Measurements from ENCODE around the gene TNS4. TPM values are rescaled to one million over a fixed set of nuclear protein-coding genes. Genes with fewer than 3 reads are reported as not detected.

TNS4 gene
- total RNA-seq, 1 experiment from 2014 or later: not detected

DNA sequence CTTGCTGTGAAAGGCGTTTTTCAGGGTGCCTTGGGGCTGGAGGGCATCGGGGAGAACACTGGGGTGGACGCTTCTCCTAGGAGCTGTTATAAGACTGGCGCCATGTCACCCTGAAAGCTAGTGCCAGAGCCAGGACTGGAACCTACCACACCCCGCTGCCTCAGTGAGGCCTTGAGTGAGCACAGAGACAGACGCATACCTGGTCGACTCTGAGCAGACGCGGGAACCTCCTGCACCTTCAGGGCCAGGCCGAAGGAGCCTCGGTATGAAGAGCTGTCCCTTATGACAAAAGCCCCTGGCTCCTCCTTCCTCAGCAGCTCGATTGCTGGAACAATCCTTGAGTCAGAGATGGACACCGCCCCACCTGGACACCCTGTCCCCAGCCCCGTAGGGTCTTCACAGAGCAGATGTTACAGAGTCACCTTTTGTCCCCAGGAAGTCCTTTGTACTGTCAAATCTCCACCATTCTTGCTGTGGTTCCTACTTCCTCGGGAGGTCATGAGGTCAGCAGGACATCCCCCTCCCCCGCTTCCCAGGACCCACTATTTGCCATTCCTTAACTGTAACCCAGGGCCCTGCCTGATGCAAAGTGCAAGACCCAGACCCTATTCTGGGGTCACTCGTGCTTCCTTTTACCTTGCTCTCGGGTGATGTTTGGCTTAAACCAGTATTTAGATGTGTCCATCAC lies 17.0 kb downstream of the TNS4 start:
- in situ Hi-C loops (cut with HindIII; ENCODE audit: low pct_unique_long_range_greater_than_20kb, low sequenced_read_pairs): no loop called here
- DNase-seq (ENCODE audit: low read depth): no peak

DNA sequence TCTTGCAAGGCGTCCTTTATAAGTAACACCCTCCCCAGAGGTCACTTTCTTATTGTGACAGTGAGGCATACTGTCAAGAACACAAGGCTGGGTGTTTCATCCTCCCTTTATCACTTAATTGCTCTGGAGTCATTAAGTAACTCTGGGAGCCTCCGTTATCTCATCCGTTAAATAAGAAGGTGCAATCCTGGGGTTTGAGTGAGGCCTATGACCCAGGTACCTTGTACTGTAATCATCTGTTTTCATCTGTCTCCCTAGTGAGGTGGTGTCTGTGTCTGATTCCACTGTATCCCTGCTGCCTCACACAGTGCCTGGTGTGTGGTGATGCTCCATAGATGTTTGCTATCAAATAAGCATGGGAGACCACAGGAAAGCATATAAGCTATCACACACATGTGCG lies 17.7 kb downstream of the TNS4 start:
- in situ Hi-C loops (cut with HindIII; ENCODE audit: low pct_unique_long_range_greater_than_20kb, low sequenced_read_pairs): no loop called here

DNA sequence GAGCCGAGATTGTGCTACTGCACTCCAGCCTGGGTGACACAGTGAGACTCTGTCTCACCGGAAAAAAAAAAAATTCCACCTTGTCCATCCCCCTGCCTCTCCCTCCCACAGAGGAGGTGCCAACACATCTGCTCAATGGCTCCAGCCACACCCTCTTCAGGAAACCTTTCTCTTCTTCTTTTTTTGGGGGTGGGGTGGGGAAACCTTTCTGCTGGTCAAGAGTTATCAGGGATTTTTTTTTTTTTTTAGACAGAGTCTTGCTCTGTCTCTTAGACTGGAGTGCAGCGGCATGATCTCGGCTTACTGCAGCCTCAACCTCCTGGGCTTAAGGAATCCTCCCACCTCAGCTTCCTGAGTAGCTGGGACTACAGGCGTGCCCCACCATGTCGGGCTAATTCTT lies 18.7 kb downstream of the TNS4 start:
- in situ Hi-C loops (cut with HindIII; ENCODE audit: low pct_unique_long_range_greater_than_20kb, low sequenced_read_pairs): no loop called here
- no peak for DNase-seq (ENCODE audit: low read depth)

More for the DNA sequence above, 17.7 kb downstream of the TNS4 start:
- no peak for DNase-seq (ENCODE audit: low read depth)

DNA sequence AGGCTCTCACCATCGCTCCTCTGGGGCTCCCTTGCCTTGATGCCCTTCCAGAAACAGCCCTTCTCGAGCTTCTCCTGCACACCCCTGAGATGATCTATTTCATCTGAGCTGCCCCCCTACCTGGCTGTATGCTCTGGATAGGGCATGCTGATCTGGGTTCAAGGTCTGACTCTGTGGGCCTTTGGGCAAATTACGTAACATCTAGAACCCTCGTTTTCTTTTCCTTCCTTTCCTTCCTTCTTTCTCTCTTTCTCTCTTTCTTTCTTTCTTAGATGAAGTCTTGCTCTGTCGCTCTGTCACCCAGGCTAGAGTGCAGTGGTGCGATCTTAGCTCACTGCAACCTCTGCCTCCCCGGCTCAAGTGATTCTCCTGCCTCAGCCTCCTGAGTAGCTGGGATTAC lies 20.3 kb downstream of the TNS4 start:
- DNase-seq (ENCODE audit: low read depth): no peak
- in situ Hi-C loops (cut with HindIII; ENCODE audit: low pct_unique_long_range_greater_than_20kb, low sequenced_read_pairs): no loop called here

DNA sequence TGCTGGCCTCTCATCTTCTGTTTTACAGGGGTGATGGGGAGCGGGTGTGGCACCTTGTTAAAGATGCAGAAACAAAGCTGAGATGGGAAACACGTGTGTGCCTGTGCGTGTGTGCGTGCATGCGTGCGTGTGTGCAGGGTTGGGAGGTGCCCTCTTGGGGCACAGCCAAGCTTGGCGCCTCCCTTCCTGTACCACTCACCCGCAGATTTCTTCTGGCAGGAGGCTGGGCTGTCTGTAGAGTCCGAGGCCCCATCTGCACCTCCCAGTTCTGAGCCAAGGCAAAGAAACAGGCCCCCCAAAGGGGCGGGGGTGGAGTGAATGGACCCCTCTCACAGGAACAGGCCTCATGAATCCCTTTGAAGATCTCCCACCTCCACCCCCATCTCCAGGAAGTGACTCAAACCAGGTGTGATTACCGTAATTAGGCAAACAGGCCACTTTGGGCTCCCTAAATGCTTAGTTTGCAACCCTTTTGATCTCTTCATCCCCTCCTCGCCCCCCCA lies 20.9 kb downstream of the TNS4 start:
- DNase-seq (ENCODE audit: low read depth): no peak
- in situ Hi-C loops (cut with HindIII; ENCODE audit: low pct_unique_long_range_greater_than_20kb, low sequenced_read_pairs): no loop called here

- in situ Hi-C loops (cut with HindIII; ENCODE audit: low pct_unique_long_range_greater_than_20kb, low sequenced_read_pairs): no loop called here
- DNase-seq (ENCODE audit: low read depth): no peak
Observed at GRCh38 chr17:40479754-40480480, 21.5 kb downstream of the TNS4 start.

GRCh38 chr17:40478486-40478885 lies 22.9 kb downstream of the TNS4 start:
- DNase-seq (ENCODE audit: low read depth): no peak
- in situ Hi-C loops (cut with HindIII; ENCODE audit: low pct_unique_long_range_greater_than_20kb, low sequenced_read_pairs): no loop called here

GRCh38 chr17:40477796-40478195 lies 23.6 kb downstream of the TNS4 start:
- in situ Hi-C loops (cut with HindIII; ENCODE audit: low pct_unique_long_range_greater_than_20kb, low sequenced_read_pairs): no loop called here
- DNase-seq (ENCODE audit: low read depth): no peak

- in situ Hi-C loops (cut with HindIII; ENCODE audit: low pct_unique_long_range_greater_than_20kb, low sequenced_read_pairs): no loop called here
- DNase-seq (ENCODE audit: low read depth): no peak
Observed at GRCh38 chr17:40475234-40475908, 26.1 kb downstream of the TNS4 start.

GRCh38 chr17:40474419-40475002 lies 26.9 kb downstream of the TNS4 start:
- in situ Hi-C loops (cut with HindIII; ENCODE audit: low pct_unique_long_range_greater_than_20kb, low sequenced_read_pairs): no loop called here
- no peak for DNase-seq (ENCODE audit: low read depth)

GRCh38 chr17:40473573-40474365 lies 27.7 kb downstream of the TNS4 start:
- DNase-seq (ENCODE audit: low read depth): no peak
- in situ Hi-C loops (cut with HindIII; ENCODE audit: low pct_unique_long_range_greater_than_20kb, low sequenced_read_pairs): no loop called here

DNA sequence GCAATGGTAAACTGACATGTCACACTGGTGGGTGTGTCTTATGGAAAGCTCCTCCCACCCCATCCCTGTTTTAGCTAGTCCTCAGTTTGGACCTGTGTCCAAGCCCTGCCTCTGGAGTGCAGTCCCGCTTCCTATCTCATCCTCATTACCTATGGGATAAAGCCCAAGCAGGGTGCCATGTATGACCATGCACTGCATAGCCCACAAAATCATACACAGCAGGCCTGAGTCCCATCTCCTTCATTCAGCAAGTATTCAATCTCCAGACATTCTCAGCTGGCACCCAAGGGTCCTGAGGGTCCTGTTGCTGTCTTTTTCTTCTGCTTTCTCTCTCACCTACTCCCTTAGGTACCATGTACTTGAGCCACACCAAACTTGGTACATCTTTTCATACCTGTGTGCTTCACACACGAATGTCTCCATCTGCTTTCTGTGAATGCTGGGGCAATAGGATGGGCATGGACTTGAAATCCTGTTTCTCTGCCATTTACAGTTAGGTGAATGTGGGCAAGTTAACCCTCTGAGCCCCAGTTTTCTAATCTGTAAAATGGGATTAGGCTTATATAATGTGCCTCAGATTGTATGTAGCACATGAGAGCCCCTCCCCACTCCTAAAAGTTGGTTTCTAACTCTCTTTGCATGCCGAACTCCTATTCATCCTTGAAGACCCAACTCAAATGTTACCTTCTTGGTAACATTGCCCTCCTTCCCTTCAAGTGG lies 28.5 kb downstream of the TNS4 start:
- no peak for DNase-seq (ENCODE audit: low read depth)
- in situ Hi-C loops (cut with HindIII; ENCODE audit: low pct_unique_long_range_greater_than_20kb, low sequenced_read_pairs): no loop called here

- DNase-seq (ENCODE audit: low read depth): no peak
- in situ Hi-C loops (cut with HindIII; ENCODE audit: low pct_unique_long_range_greater_than_20kb, low sequenced_read_pairs): no loop called here
Observed at GRCh38 chr17:40471846-40472732, 29.3 kb downstream of the TNS4 start.

DNA sequence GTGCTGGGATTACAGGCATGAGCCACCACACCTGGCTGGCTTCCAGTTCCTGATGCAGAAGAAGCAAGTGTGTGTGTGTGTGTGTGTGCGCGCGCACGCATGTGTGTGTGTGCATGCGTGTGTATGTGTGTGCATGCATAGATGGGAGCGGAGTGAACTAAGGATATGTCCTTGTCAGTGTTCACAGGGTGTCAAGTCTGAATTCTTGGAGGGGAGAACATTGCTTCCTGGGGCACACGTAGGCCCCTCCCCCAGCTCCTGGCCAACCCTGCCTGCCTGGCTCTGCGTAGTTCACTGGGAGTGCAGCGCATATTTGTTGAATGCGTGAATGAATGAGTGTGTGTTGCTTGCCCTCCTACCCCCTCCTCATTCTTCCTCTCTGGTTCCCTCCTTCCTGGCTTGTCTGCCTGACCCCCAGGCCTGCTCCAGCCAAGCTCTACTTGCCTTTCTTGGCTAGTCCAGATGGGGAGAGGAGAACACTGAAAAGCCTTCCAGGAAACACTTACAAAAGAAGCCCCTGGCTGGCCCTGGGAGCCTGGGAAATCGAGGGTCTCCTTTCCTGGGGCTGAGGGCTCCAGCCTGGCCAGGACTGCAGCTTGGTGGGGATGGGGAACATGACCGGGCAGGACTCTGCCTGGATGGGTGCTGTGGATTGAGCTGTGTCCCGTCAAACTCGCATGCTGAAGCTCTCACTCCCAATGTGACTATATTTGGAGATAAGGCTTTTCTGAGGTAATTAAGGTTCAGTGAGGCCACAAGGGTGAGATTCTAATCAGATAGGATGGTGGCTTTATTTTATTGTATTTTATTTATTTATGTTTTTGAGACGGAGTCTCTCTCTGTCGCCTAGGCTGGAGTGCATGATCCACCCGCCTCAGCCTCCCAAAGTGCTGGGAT lies 30.2 kb downstream of the TNS4 start:
- in situ Hi-C loops (cut with HindIII; ENCODE audit: low pct_unique_long_range_greater_than_20kb, low sequenced_read_pairs): no loop called here

GRCh38 chr17:40469805-40470675 lies 31.4 kb downstream of the TNS4 start:
- no peak for DNase-seq (ENCODE audit: low read depth)
- in situ Hi-C loops (cut with HindIII; ENCODE audit: low pct_unique_long_range_greater_than_20kb, low sequenced_read_pairs): no loop called here

More for the DNA sequence above, 30.2 kb downstream of the TNS4 start:
- no peak for DNase-seq (ENCODE audit: low read depth)
